ENCODE measurements around the gene UNC5CL.

DNA sequence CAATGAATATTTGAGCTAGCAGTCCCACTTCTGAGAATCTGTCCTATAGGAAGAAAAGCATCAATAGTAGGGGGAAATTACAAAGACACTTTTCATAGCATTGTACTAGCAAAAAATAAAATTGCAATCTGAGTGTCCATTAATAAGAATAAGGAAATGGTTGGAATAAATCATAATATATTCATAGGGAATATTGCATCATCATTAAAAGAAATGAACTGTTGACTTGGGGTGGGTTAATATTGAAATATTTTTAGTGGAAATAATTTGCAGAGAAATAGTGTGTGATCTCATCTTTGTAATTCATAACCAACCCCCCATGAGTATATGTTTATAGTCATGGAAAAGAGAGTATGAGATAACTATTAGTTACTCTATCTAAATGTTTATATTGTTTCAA is 46.2 kb upstream of the UNC5CL start:
- no peak for TF ChIP-seq EZH2 (IDR thresholded peaks at IDR 0.05; ENCODE audit: insufficient read depth, poor library complexity, severe bottlenecking)
- TF ChIP-seq EZH2phosphoT487 (IDR thresholded peaks at IDR 0.05; ENCODE audit: insufficient read depth, low read depth): no peak
